Stimulated activated effector memory CD8-positive, alpha-beta T cell treated with anti-CD3 and anti-CD28 coated beads, Interleukin-12 subunit alpha, Interleukin-12 subunit beta, amount 100 ng/mL, for 72 hours (primary cell): ENCODE data around the gene POLD3.

Source experiments
- ATAC-seq: fragments of 150-1000 bp; cut with Tn5 transposase; 2 replicates; pipeline ENCODE4 v1.10.0; 2021
- DNase-seq, 2 donors: peaks; one replicate each; pipeline ENCODE4 v3.0.0; 2021 to 2022; ENCODE audit warnings: low spot score in 2 of 2
- H3K27ac Mint-ChIP-seq: one replicate; pipeline ENCODE4 v1.8.0; 2022; ENCODE audit warnings: mild to moderate bottlenecking, mixed read lengths
- H3K36me3 Mint-ChIP-seq: one replicate; pipeline ENCODE4 v1.8.0; 2022; ENCODE audit warnings: mild to moderate bottlenecking, mixed read lengths
- H3K4me1 Mint-ChIP-seq: one replicate; pipeline ENCODE4 v1.8.0; 2022; ENCODE audit warnings: mixed read lengths
- H3K4me3 Mint-ChIP-seq: one replicate; pipeline ENCODE4 v1.8.0; 2022; ENCODE audit warnings: mild to moderate bottlenecking, mixed read lengths
- H3K9me3 Mint-ChIP-seq: one replicate; pipeline ENCODE4 v1.8.0; 2022; ENCODE audit warnings: mixed read lengths

POLD3 gene

DNA sequence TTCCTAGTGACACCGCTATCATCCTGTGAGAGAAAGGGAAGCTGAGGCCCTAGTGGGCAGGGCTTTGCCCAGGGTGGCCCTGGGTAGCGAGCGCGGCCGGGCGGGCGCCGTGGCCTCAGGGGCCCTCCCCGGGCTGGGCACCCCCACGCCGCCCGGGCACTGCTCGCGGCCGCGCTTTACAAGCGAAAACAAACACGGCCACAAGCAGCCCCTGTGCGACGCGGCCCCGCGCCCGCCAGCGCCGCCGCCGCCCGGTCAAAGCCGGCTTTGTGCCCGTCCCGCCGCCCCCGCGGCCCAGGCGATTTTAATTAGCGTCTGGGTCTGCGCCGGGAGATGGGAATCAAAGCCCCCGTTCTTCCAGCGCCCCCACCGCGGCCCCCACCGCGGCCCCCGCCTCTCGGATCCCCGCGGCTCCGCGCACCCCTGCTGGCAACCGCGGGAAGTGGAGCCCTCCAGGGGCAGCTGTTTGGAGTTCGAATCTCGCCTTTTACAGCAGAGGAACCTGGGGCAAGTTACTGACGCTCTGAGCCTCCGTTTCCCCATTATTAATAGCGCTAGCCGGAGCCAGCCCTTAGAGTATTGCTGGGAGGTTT, 91.0 kb downstream of the POLD3 start:
- no peaks in the 10 kb centered on the region for H3K4me1 Mint-ChIP-seq
- no peak overlapping the region for H3K4me3 Mint-ChIP-seq
- H3K9me3 Mint-ChIP-seq, result no peaks in the 10 kb centered on the region

DNA sequence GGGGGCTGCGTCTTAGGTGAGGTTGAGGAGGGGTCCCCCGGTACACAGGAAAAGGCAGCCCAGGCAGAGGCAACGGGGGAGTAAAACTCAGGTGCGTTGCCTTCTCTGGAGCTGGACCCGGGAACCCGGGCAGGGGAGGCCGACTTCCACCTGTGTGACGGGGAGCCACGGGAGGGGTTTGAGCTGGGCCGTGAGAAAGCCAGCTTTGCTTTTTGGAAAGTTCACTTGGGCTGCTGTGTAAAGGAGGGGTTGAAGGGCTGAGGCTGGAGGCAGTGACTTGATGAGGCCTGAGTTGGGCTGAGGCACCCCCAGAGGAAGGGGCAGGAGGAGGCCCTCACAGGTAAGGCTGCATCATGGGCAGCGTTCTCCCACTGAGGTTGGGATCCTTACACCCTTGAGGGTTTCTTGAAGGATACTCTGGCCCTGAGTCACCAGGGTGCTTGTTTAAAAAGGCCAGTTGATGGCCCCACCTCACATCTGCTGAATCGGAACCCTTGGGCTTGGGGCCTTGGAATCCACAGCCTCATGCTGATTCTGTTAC, 91.6 kb downstream of the POLD3 start:
- no peak for DNase-seq
- Mint-ChIP-seq H3K4me1 (no peaks in the 10 kb centered on the region), H3K36me3 (no peaks in the 10 kb centered on the region), H3K9me3 (no peaks in the 10 kb centered on the region), H3K27ac (no peak overlapping the region), H3K4me3 (no peak overlapping the region)
- ATAC-seq, result no peak

More for the DNA sequence above, 91.0 kb downstream of the POLD3 start:
- Mint-ChIP-seq H3K36me3 (no peaks in the 10 kb centered on the region), H3K27ac (no peak overlapping the region)
- DNase-seq (no peak), ATAC-seq (no peak)

DNA sequence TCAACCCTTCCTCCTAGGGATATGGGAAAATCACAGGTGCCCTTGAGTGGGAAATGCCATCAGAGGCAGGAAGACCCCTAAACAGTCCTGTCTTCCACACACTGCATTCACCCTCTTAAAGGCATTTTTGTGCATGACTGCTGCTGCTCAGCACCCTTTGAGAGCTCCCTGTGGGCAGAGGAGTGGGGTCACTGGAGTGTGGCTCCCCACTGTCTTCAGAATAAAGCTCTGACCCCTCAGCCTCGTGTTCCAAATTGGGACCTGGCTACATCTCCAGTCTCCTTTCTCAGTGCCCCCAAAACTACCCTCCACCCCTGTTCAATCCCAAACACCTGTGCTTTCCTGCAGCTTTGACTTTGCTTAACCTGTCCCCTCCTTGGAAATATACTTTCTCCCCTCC, 92.3 kb downstream of the POLD3 start:
- Mint-ChIP-seq H3K4me3 (no peak overlapping the region), H3K9me3 (no peaks in the 10 kb centered on the region), H3K4me1 (no peaks in the 10 kb centered on the region), H3K27ac (no peak overlapping the region), H3K36me3 (no peaks in the 10 kb centered on the region)
- ATAC-seq, result no peak
- DNase-seq, result no peak

DNA sequence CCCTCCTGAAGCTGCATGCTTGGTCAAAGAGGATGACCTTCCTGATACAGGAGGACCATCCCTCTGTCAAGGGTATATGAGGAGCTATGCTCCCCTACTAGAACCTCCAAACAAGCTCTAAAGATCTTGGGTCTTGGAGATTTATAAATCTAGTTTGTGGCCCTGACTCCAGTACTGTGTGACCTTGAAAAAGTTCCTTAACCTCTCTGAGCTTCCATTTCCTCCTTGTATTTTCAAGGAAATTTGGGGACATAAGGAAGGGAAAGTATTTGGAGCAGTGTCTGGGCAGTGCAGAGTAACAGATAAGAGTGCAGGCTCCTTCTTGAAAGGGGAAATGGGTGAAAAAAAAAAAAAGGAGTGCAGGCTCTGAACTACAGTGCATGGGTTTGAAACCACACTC, 93.0 kb downstream of the POLD3 start:
- H3K4me1 Mint-ChIP-seq, result no peaks in the 10 kb centered on the region
- ATAC-seq (no peak), DNase-seq (no peak)
- H3K4me3 Mint-ChIP-seq, result no peak overlapping the region
- no peak overlapping the region for H3K27ac Mint-ChIP-seq
- no peaks in the 10 kb centered on the region for H3K9me3 Mint-ChIP-seq
- no peaks in the 10 kb centered on the region for H3K36me3 Mint-ChIP-seq

DNA sequence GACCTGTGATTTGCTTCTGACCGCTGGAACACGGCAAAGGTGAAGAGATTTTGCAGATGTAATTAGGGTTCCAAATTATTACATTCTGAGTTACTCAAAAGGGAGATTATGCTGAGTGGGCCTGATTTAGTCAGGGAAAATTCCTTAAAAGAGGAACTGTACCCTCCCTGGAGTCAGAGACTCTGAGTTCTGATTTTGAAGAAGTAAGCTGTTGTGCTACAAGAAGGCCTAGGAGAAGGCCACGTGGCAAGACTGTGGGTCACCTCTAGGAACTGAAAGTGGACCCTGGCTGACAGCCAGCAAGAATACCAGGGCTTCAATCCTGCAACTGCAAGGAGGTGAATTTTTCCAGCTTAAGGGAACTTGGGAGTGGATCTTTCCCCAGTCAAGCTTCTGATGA, 93.5 kb downstream of the POLD3 start:
- DNase-seq (no peak), ATAC-seq (no peak)
- H3K36me3 Mint-ChIP-seq, result no peaks in the 10 kb centered on the region
- H3K9me3 Mint-ChIP-seq, result no peaks in the 10 kb centered on the region
- no peak overlapping the region for H3K27ac Mint-ChIP-seq
- no peak overlapping the region for H3K4me3 Mint-ChIP-seq
- H3K4me1 Mint-ChIP-seq, result no peaks in the 10 kb centered on the region

DNA sequence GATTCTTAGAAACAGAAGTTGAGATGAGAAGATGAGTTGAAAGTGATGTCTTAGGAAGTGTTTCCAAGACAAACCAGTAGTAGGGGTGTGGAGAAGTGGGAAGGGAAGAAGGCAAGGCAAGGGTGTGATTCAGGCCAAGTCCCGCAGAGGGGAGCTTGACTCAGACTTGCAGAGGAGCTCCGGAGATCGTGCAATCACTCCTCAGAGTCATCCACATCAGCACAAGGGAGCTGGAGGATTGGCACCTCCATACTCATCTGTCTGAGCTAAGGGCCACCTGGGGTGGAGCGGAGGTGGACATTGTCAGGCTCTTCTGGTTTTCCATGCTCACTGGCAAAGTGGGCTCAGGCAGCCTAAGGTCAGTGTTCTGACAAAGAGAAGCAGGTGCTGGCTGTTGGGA, 94.4 kb downstream of the POLD3 start:
- Mint-ChIP-seq H3K4me1 (no peaks in the 10 kb centered on the region), H3K36me3 (no peaks in the 10 kb centered on the region), H3K27ac (no peak overlapping the region), H3K9me3 (no peaks in the 10 kb centered on the region), H3K4me3 (no peak overlapping the region)
- DNase-seq (no peak), ATAC-seq (no peak)

DNA sequence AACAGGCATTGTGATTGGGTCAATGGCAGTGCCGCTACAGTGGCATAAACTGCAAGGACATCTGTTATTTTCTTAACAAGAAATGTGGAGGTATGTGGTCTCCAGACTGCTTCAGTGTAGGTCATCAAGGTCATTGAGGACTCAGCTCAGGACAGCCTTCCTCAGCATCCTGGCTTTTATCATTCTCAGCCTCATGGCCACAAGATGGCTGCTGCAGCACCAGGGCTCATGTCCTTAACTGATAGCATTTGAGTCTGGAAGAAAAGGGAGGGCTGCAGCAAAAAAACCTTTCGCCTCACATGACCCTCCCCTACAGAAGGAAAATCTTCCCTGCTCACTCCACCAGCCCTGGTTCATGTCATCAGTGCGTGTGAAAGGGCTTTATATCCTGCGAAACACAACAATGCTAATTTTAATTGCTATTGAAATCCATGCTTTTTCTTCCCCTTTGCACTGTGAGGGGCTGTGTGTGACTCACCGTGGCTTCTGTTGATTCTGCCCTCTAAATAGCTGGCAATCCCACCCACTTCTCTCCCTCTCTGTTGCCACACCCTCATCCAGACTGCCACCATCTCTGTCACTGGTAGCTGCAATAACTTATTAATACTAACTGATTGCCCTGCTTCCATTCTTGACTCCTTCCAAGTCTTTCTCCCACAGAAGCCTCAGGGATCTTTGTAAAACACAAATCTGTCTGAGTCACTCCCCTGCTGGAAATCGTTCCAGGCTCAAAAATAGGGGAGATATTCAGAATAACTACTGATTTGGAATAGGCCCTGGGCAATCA, 95.0 kb downstream of the POLD3 start:
- H3K36me3 Mint-ChIP-seq, result no peaks in the 10 kb centered on the region
- no peak for ATAC-seq
- no peak overlapping the region for H3K4me3 Mint-ChIP-seq
- no peaks in the 10 kb centered on the region for H3K9me3 Mint-ChIP-seq
- H3K4me1 Mint-ChIP-seq, result no peaks in the 10 kb centered on the region
- H3K27ac Mint-ChIP-seq, result no peak overlapping the region
- no peak for DNase-seq

DNA sequence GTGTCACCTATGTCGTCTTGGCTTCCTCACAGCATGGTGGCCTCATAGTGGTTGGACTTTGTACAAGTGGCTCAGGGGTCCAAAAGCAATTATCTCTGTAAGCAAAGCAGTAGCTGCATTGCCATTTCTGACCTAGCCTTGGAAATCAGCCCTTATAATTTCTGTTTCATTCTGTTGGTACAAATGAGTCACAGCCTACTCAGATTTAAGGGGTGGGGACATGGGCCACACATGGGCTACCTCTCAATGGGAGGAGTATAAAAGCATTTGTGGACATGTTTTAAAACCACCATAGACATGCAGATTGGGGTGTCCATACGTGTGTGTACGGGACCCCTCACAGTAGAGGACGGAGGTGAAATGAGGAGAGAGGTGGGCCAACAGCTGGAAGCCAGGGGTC, 97.3 kb downstream of the POLD3 start:
- H3K36me3 Mint-ChIP-seq, result no peaks in the 10 kb centered on the region
- no peak for ATAC-seq
- H3K4me1 Mint-ChIP-seq, result no peaks in the 10 kb centered on the region

DNA sequence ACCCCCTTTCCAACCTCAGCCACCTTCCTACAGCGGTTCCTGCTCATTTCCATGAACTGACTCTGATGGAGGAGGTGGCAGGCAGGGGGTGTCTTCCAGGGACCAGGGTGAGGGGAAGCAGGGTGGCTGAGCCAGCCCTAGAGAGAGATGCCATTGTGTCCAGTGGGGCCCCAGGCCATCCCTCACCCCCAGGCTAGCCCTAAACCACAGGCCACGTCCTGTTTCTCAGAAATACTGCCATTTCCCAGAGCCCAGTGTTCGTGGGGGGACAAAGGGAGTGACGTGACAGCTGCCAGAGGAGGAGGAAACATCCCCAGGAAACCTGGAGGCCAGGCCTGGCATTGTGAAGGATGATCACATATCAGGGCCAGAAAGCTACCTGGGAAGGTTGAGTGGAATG, 99.4 kb downstream of the POLD3 start:
- DNase-seq, result no peak
- H3K4me1 Mint-ChIP-seq, result no peaks in the 10 kb centered on the region
- no peak overlapping the region for H3K27ac Mint-ChIP-seq
- peak; percentile 27 for ATAC-seq
- no peaks in the 10 kb centered on the region for H3K36me3 Mint-ChIP-seq
- H3K4me3 Mint-ChIP-seq, result no peak overlapping the region
- no peaks in the 10 kb centered on the region for H3K9me3 Mint-ChIP-seq

More for the DNA sequence above, 97.3 kb downstream of the POLD3 start:
- Mint-ChIP-seq H3K27ac (no peak overlapping the region), H3K4me3 (no peak overlapping the region), H3K9me3 (no peaks in the 10 kb centered on the region)
- no peak for DNase-seq
